K562 (cell line): ENCODE data around the gene NDST4. TPM values are rescaled to one million over a fixed set of nuclear protein-coding genes. Genes with fewer than 3 reads are reported as not detected.

Experiments
- ATAC-seq: fragments of 200-7000 bp; cut with Tn5 transposase; 3 replicates; pipeline ENCODE4 v1.9.1; 2020; ENCODE audit warnings: moderate library complexity
- BruUV-seq: library from RNA; stranded (reverse); fragments of 400-500 nt; replicated peaks from 2 replicates; lab custom pipeline; 2021; lab: Mats Ljungman, UMichigan
- CTCF ChIA-PET: fragments of 300-600 bp; formaldehyde crosslinking; extraction: SDS; loops from one replicate; lab custom pipeline; 2021; ENCODE audit warnings: low intra/inter-chr PET ratio; lab: Yijun Ruan, JAX
- POLR2A ChIA-PET: fragments of 300-600, 350-650 bp; sonication (Branson Sonifier 250); formaldehyde crosslinking; extraction: SDS; loops from one replicate; lab custom pipeline; 2021; ENCODE audit warnings: antibody characterized with exemption, inconsistent platforms; lab: Yijun Ruan, JAX
- DNase-seq, 4 experiments: peaks; one replicate each; pipeline versions ENCODE4 v3.0.0 to v3.0.0-alpha.2; 2011 to 2018; ENCODE audit warnings: low spot score in 3 of 4, mixed read lengths in 3 of 4; ENCODE audit errors: extremely low read depth in 1 of 4
- FAIRE-seq: peaks from 2 replicates; lab custom pipeline; 2011; peaks lifted over from hg19 to GRCh38; lab: Jason Lieb, UNC
- H2AFZ ChIP-seq: 2 replicates; pipeline ENCODE4 v1.6.0; 2011; ENCODE audit warnings: low read depth, low read length, control low read depth, inconsistent platforms
- H3K27ac ChIP-seq: fragments of 200-600 bp; 3 replicates; pipeline ENCODE4 v1.8.0; 2011; ENCODE audit warnings: low read depth, mild to moderate bottlenecking, control low read depth, inconsistent platforms, low read length, moderate library complexity, mixed read lengths; ENCODE audit errors: extremely low read depth
- H3K27me3 ChIP-seq, 2 experiments: fragments of 300-600 bp in 1 of 2; 2 replicates in 1 of 2; 3 replicates in 1 of 2; pipeline versions ENCODE4 v1.6.0 to v1.8.0; 2011; ENCODE audit warnings: inconsistent platforms in 2 of 2, low read length in 2 of 2, mild to moderate bottlenecking in 1 of 2, mixed read lengths in 1 of 2, moderate library complexity in 1 of 2; ENCODE audit not compliant: control insufficient read depth in 2 of 2, insufficient read depth in 2 of 2
- H3K36me3 ChIP-seq: fragments of 300-600 bp; 3 replicates; pipeline ENCODE4 v1.8.0; 2011; ENCODE audit warnings: mild to moderate bottlenecking, low read length, inconsistent platforms; ENCODE audit not compliant: control insufficient read depth, insufficient read depth
- H3K4me1 ChIP-seq, 2 experiments: fragments of 200-600 bp in 1 of 2; replicated peaks in 1 of 2; 2 replicates in 1 of 2; 3 replicates in 1 of 2; pipeline versions ENCODE4 v1.5.1 to v1.8.0; 2011; ENCODE audit warnings: inconsistent platforms in 2 of 2, low read length in 2 of 2, mild to moderate bottlenecking in 1 of 2, mixed read lengths in 1 of 2, moderate library complexity in 1 of 2; ENCODE audit not compliant: control insufficient read depth in 2 of 2, insufficient read depth in 2 of 2
- H3K4me2 ChIP-seq: 2 replicates; pipeline ENCODE4 v1.6.1; 2011; ENCODE audit warnings: low read length, control low read depth, inconsistent platforms, mixed read lengths; ENCODE audit not compliant: insufficient read depth
- H3K4me3 ChIP-seq: fragments of 200-600 bp; sonication (generic), shearing (Covaris generic); 2 replicates; pipeline ENCODE4 v1.5.1; 2016; ENCODE audit warnings: control low read depth, inconsistent platforms
- H3K79me2 ChIP-seq: fragments of 200-600 bp; 3 replicates; pipeline ENCODE4 v1.8.0; 2011; ENCODE audit warnings: low read length, inconsistent platforms; ENCODE audit not compliant: control insufficient read depth, insufficient read depth
- H3K9ac ChIP-seq, 2 experiments: 2 replicates each; pipeline versions ENCODE4 v1.6.0 to v1.6.1; 2011; ENCODE audit warnings: low read depth in 2 of 2, low read length in 2 of 2, control low read depth in 1 of 2, inconsistent platforms in 1 of 2, mild to moderate bottlenecking in 1 of 2, mixed read lengths in 1 of 2; ENCODE audit not compliant: insufficient read depth in 1 of 2
- H3K9me1 ChIP-seq: one replicate; pipeline ENCODE4 v1.6.0; 2011; ENCODE audit warnings: inconsistent platforms, mild to moderate bottlenecking, low read length, moderate library complexity; ENCODE audit not compliant: control insufficient read depth, insufficient read depth
- H3K9me3 ChIP-seq: replicated peaks from 2 replicates; pipeline ENCODE4 v1.5.1; 2011; ENCODE audit warnings: low read depth, low read length, inconsistent platforms; ENCODE audit not compliant: control insufficient read depth, insufficient read depth
- H4K20me1 ChIP-seq: replicated peaks from 2 replicates; pipeline ENCODE4 v1.6.1; 2011; ENCODE audit warnings: low read length, inconsistent platforms, mixed read lengths; ENCODE audit not compliant: control insufficient read depth, insufficient read depth
- PHF20 ChIP-seq: fragments of 450-650 bp; IDR thresholded peaks from 2 replicates; pipeline ENCODE4 v1.6.1; 2018; ENCODE audit not compliant: partially characterized antibody
- RUNX1 ChIP-seq: sonication (generic); IDR thresholded peaks from 2 replicates; pipeline ENCODE4 v1.6.1; 2016; ENCODE audit warnings: antibody characterized with exemption, low read depth
- TEAD1 ChIP-seq, 2 experiments: fragments of 450-650 bp in 1 of 2; sonication (generic) in 1 of 2; formaldehyde crosslinking; IDR thresholded peaks; 2 replicates each; pipeline versions ENCODE4 v1.4.0 to v1.8.0; 2020 to 2022; ENCODE audit warnings: mild to moderate bottlenecking in 2 of 2, missing genetic modification reagents in 1 of 2
- ZNF324 ChIP-seq: fragments of 250-450 bp; sonication (Bioruptor Pico); IDR thresholded peaks from 2 replicates; pipeline ENCODE4 v1.4.0; 2020; ENCODE audit warnings: mild to moderate bottlenecking
- ZNF436 ChIP-seq: fragments of 250-450, 450-650 bp; sonication (Bioruptor Pico); formaldehyde crosslinking; IDR thresholded peaks from 2 replicates; pipeline ENCODE4 v1.7.0; 2020; ENCODE audit warnings: mild to moderate bottlenecking
- WGBS: fragments of 100-300 bp; shearing (Covaris generic); methylation state at CpG from one replicate; pipeline ENCODE4 v1.1.6; 2016; ENCODE audit warnings: low coverage, mixed read lengths; ENCODE audit not compliant: insufficient coverage; ENCODE audit errors: missing lambda C conversion rate; 5-methylcytosine and 5-hydroxymethylcytosine counted together
- in situ Hi-C: fragments of 300-500 bp; cut with MboI; formaldehyde crosslinking; loops from 4 replicates; pipeline ENCODE4 v1.15.0; 2018; ENCODE audit warnings: inconsistent platforms, mixed read lengths
- intact Hi-C: fragments of 100-400 bp; cut with micrococcal nuclease; formaldehyde crosslinking; loops from 2 replicates; pipeline ENCODE4 v1.14.2; 2022
- polyA plus RNA-seq, 8 experiments: library from polyadenylated mRNA; depleted of rRNA in 4 of 8; stranded (reverse) in 5 of 8; unstranded in 3 of 8; fragments of >200 nt; fragmentation: Nextera tagmentation in 2 of 8; fragmentation: Illumina TruSeq in 1 of 8; extraction: Ambion mirVana in 2 of 8; extraction: Trizol in 1 of 8; gene quantifications; 2 replicates each; pipeline versions ENCODE4 v1.2.1 to v1.2.3, GENCODE V29; 2011 to 2014; ENCODE audit warnings: inconsistent platforms in 1 of 8, missing spikeins in 1 of 8
- total RNA-seq, 7 experiments: library from RNA; depleted of rRNA in 6 of 7; stranded (reverse); fragments of >200 nt in 6 of 7; fragmentation: Illumina TruSeq in 2 of 7; extraction: Trizol in 2 of 7; gene quantifications; 2 replicates each; pipeline versions ENCODE4 v1.2.1 to v1.2.3, GENCODE V29; 2011 to 2021; ENCODE audit warnings: low replicate concordance in 1 of 7
- TF ChIP-seq, protein P1 (sequence below): fragments of 450-650 bp; formaldehyde crosslinking; IDR thresholded peaks from 2 replicates; pipeline ENCODE4 v1.4.0; 2020; ENCODE audit warnings: mild to moderate bottlenecking, mixed read lengths
- TF ChIP-seq, protein P2 (sequence below): fragments of 450-650 bp; IDR thresholded peaks from 2 replicates; pipeline ENCODE4 v1.6.1; 2016; ENCODE audit warnings: mild to moderate bottlenecking, moderate library complexity
- TF ChIP-seq, protein P3 (sequence below): sonication (generic); formaldehyde crosslinking; IDR thresholded peaks from 2 replicates; pipeline ENCODE4 v1.8.1; 2023; ENCODE audit warnings: mild to moderate bottlenecking, missing genetic modification reagents

The NDST4 gene
- total and polyA plus RNA-seq, 9 of the 15 experiments (the other 6 are each of a cell fraction or from before 2014, with no cell fraction given), result not detected

DNA sequence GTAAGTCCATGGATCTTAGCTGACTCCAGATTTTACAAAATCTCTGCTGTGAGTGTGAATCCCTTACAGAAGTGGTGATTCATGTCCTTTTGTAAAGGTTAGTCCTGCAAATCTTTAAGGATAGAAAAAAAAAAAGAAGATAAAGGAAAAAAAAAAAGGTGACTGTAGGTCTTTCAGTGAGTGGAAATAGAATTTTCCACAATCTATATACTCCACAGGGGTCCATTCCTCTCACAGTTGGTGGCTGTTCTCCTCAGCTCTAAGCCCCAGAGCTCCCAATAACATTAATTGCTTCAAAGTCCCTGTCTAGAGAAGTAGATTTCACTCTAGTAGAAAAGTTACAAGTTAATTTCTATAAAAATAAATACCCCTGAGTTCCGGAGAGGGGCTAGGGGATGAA is 189.1 kb downstream of the NDST4 start:
- no peaks in the 10 kb centered on the region for H3K79me2 ChIP-seq
- in situ Hi-C loops (no loop called here), intact Hi-C loops (loop anchor here (5.0 kb wide), 1 partner anchor 658 kb away; no protein-coding TSS in a partner anchor)
- H3K27ac ChIP-seq, result no peak overlapping the region
- H4K20me1 ChIP-seq, result no peaks in the 10 kb centered on the region
- no peaks in the 10 kb centered on the region for H3K4me1 ChIP-seq
- H3K36me3 ChIP-seq, result no peaks in the 10 kb centered on the region
- no peak overlapping the region for H3K4me2 ChIP-seq
- ChIA-PET CTCF (no interaction called here), POLR2A (no interaction called here)
- 7% methylated on average over 1 of the region's 1 CpG for WGBS
- DNase-seq (no peak), ATAC-seq (no peak), FAIRE-seq (no peak)
- no peaks in the 10 kb centered on the region for H3K27me3 ChIP-seq
- no peak overlapping the region for H3K9ac ChIP-seq
- no TSS peak for BruUV-seq
- no peaks in the 10 kb centered on the region for H3K9me1 ChIP-seq
- no peaks in the 10 kb centered on the region; the same call in 1 of the 2 replicates for H3K9me3 ChIP-seq
- no peak overlapping the region for H3K4me3 ChIP-seq
- H2AFZ ChIP-seq, result no peak overlapping the region
- TF ChIP-seq, protein P1, sequence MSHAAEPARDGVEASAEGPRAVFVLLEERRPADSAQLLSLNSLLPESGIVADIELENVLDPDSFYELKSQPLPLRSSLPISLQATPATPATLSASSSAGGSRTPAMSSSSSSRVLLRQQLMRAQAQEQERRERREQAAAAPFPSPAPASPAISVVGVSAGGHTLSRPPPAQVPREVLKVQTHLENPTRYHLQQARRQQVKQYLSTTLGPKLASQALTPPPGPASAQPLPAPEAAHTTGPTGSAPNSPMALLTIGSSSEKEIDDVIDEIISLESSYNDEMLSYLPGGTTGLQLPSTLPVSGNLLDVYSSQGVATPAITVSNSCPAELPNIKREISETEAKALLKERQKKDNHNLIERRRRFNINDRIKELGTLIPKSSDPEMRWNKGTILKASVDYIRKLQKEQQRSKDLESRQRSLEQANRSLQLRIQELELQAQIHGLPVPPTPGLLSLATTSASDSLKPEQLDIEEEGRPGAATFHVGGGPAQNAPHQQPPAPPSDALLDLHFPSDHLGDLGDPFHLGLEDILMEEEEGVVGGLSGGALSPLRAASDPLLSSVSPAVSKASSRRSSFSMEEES (CRISPR knock-in tag), result no peak
- TF ChIP-seq ZNF436 (CRISPR knock-in tag), result no peak
- TF ChIP-seq, protein P2, sequence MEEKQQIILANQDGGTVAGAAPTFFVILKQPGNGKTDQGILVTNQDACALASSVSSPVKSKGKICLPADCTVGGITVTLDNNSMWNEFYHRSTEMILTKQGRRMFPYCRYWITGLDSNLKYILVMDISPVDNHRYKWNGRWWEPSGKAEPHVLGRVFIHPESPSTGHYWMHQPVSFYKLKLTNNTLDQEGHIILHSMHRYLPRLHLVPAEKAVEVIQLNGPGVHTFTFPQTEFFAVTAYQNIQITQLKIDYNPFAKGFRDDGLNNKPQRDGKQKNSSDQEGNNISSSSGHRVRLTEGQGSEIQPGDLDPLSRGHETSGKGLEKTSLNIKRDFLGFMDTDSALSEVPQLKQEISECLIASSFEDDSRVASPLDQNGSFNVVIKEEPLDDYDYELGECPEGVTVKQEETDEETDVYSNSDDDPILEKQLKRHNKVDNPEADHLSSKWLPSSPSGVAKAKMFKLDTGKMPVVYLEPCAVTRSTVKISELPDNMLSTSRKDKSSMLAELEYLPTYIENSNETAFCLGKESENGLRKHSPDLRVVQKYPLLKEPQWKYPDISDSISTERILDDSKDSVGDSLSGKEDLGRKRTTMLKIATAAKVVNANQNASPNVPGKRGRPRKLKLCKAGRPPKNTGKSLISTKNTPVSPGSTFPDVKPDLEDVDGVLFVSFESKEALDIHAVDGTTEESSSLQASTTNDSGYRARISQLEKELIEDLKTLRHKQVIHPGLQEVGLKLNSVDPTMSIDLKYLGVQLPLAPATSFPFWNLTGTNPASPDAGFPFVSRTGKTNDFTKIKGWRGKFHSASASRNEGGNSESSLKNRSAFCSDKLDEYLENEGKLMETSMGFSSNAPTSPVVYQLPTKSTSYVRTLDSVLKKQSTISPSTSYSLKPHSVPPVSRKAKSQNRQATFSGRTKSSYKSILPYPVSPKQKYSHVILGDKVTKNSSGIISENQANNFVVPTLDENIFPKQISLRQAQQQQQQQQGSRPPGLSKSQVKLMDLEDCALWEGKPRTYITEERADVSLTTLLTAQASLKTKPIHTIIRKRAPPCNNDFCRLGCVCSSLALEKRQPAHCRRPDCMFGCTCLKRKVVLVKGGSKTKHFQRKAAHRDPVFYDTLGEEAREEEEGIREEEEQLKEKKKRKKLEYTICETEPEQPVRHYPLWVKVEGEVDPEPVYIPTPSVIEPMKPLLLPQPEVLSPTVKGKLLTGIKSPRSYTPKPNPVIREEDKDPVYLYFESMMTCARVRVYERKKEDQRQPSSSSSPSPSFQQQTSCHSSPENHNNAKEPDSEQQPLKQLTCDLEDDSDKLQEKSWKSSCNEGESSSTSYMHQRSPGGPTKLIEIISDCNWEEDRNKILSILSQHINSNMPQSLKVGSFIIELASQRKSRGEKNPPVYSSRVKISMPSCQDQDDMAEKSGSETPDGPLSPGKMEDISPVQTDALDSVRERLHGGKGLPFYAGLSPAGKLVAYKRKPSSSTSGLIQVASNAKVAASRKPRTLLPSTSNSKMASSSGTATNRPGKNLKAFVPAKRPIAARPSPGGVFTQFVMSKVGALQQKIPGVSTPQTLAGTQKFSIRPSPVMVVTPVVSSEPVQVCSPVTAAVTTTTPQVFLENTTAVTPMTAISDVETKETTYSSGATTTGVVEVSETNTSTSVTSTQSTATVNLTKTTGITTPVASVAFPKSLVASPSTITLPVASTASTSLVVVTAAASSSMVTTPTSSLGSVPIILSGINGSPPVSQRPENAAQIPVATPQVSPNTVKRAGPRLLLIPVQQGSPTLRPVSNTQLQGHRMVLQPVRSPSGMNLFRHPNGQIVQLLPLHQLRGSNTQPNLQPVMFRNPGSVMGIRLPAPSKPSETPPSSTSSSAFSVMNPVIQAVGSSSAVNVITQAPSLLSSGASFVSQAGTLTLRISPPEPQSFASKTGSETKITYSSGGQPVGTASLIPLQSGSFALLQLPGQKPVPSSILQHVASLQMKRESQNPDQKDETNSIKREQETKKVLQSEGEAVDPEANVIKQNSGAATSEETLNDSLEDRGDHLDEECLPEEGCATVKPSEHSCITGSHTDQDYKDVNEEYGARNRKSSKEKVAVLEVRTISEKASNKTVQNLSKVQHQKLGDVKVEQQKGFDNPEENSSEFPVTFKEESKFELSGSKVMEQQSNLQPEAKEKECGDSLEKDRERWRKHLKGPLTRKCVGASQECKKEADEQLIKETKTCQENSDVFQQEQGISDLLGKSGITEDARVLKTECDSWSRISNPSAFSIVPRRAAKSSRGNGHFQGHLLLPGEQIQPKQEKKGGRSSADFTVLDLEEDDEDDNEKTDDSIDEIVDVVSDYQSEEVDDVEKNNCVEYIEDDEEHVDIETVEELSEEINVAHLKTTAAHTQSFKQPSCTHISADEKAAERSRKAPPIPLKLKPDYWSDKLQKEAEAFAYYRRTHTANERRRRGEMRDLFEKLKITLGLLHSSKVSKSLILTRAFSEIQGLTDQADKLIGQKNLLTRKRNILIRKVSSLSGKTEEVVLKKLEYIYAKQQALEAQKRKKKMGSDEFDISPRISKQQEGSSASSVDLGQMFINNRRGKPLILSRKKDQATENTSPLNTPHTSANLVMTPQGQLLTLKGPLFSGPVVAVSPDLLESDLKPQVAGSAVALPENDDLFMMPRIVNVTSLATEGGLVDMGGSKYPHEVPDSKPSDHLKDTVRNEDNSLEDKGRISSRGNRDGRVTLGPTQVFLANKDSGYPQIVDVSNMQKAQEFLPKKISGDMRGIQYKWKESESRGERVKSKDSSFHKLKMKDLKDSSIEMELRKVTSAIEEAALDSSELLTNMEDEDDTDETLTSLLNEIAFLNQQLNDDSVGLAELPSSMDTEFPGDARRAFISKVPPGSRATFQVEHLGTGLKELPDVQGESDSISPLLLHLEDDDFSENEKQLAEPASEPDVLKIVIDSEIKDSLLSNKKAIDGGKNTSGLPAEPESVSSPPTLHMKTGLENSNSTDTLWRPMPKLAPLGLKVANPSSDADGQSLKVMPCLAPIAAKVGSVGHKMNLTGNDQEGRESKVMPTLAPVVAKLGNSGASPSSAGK, result no peak
- TF ChIP-seq PHF20, result no peak
- TF ChIP-seq, protein P3, sequence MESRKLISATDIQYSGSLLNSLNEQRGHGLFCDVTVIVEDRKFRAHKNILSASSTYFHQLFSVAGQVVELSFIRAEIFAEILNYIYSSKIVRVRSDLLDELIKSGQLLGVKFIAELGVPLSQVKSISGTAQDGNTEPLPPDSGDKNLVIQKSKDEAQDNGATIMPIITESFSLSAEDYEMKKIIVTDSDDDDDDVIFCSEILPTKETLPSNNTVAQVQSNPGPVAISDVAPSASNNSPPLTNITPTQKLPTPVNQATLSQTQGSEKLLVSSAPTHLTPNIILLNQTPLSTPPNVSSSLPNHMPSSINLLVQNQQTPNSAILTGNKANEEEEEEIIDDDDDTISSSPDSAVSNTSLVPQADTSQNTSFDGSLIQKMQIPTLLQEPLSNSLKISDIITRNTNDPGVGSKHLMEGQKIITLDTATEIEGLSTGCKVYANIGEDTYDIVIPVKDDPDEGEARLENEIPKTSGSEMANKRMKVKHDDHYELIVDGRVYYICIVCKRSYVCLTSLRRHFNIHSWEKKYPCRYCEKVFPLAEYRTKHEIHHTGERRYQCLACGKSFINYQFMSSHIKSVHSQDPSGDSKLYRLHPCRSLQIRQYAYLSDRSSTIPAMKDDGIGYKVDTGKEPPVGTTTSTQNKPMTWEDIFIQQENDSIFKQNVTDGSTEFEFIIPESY (CRISPR knock-in tag), result no peak
- TF ChIP-seq ZNF324 (CRISPR knock-in tag), result no peak
- TF ChIP-seq TEAD1 (CRISPR knock-in tag; IDR thresholded peaks at IDR 0.05), result no peak
- no peak for TF ChIP-seq RUNX1
